ENCODE measurements around the gene FRMD3. TPM values are rescaled to one million over a fixed set of nuclear protein-coding genes. Genes with fewer than 3 reads are reported as not detected.
A peak's percentile ranks its signal among the peaks of the same experiment; 100 is the strongest.

The FRMD3 gene
- total RNA-seq, 1 experiment from 2014 or later = 3.9 TPM

- Histone ChIP-seq H3F3A (ENCODE audit: low read length, unreplicated experiment) (no peaks in the 10 kb centered on the region), H4K20me1 (ENCODE audit: low read length) (no peaks in the 10 kb centered on the region), H3K9ac (ENCODE audit: low read length) (no peak overlapping the region), H2AFZ (ENCODE audit: low read length) (no peak overlapping the region), H3K9me3 (ENCODE audit: low read length) (no peaks in the 10 kb centered on the region), H3K9me2 (replicated peaks; ENCODE audit: low read length) (no peaks in the 10 kb centered on the region), H3K4me1 (ENCODE audit: insufficient read depth, low read length) (peaks cover 13% of the 10 kb centered on the region), H3K36me3 (ENCODE audit: low read depth, low read length) (no peaks in the 10 kb centered on the region), H3K4me2 (ENCODE audit: low read length) (no peak overlapping the region), H3K79me2 (ENCODE audit: low read length) (no peaks in the 10 kb centered on the region), H3K27me3 (ENCODE audit: low read length) (no peaks in the 10 kb centered on the region), H3K4me3 (ENCODE audit: low read length) (no peak overlapping the region), H3K27ac (ENCODE audit: low read length) (no peak overlapping the region)
- no TSS peak for BruUV-seq (replicated peaks)
- intact Hi-C loops (cut with micrococcal nuclease) = no loop called here
- CTCF ChIA-PET = no interaction called here
- TF ChIP-seq CTCF (conservative IDR thresholded peaks at IDR 0.05; ENCODE audit: low read depth, low read length) (no peak), EZH2phosphoT487 (IDR thresholded peaks at IDR 0.05; ENCODE audit: borderline replicate concordance, low read length) (no peak), EZH2 (IDR thresholded peaks at IDR 0.05; ENCODE audit: low read length, unreplicated experiment) (no peak)
- ATAC-seq (no peak), DNase-seq (no peak)
- POLR2A ChIA-PET (ENCODE audit: unreplicated experiment) = no interaction called here
These were observed 23.4 kb downstream of the FRMD3 start for GRCh38 chr9:83514767-83515166.

GRCh38 chr9:83512621-83513020, 25.6 kb downstream of the FRMD3 start:
- no peak overlapping the region for H3K9ac ChIP-seq (ENCODE audit: low read length)
- H3K27ac ChIP-seq (ENCODE audit: low read length) = no peak overlapping the region
- no peaks in the 10 kb centered on the region for H3K9me2 ChIP-seq (replicated peaks; ENCODE audit: low read length)
- POLR2A ChIA-PET (ENCODE audit: unreplicated experiment) = no interaction called here
- H3K4me2 ChIP-seq (ENCODE audit: low read length) = no peak overlapping the region
- DNase-seq (no peak), ATAC-seq (no peak)
- no peaks in the 10 kb centered on the region for H3K36me3 ChIP-seq (ENCODE audit: low read depth, low read length)
- H3K4me3 ChIP-seq (ENCODE audit: low read length) = no peak overlapping the region
- no peaks in the 10 kb centered on the region for H4K20me1 ChIP-seq (ENCODE audit: low read length)
- no peaks in the 10 kb centered on the region for H3K79me2 ChIP-seq (ENCODE audit: low read length)
- no TSS peak for BruUV-seq (replicated peaks)
- CTCF ChIA-PET = no interaction called here
- H3K9me3 ChIP-seq (ENCODE audit: low read length) = no peaks in the 10 kb centered on the region
- intact Hi-C loops (cut with micrococcal nuclease) = no loop called here
- no peaks in the 10 kb centered on the region for H3K27me3 ChIP-seq (ENCODE audit: low read length)
- TF ChIP-seq EZH2 (IDR thresholded peaks at IDR 0.05; ENCODE audit: low read length, unreplicated experiment) = no peak
- no peak for TF ChIP-seq EZH2phosphoT487 (IDR thresholded peaks at IDR 0.05; ENCODE audit: borderline replicate concordance, low read length)
- no peak for TF ChIP-seq CTCF (conservative IDR thresholded peaks at IDR 0.05; ENCODE audit: low read depth, low read length)
- no peak overlapping the region for H2AFZ ChIP-seq (ENCODE audit: low read length)
- H3K4me1 ChIP-seq (ENCODE audit: insufficient read depth, low read length) = peaks cover 13% of the 10 kb centered on the region
- H3F3A ChIP-seq (ENCODE audit: low read length, unreplicated experiment) = no peaks in the 10 kb centered on the region

GRCh38 chr9:83511051-83511450, 27.1 kb downstream of the FRMD3 start:
- peak overlapping the region; percentile 60 for H3K27ac ChIP-seq (ENCODE audit: low read length)
- no peak overlapping the region for H2AFZ ChIP-seq (ENCODE audit: low read length)
- TF ChIP-seq CTCF (conservative IDR thresholded peaks at IDR 0.05; ENCODE audit: low read depth, low read length) (no peak), EZH2 (IDR thresholded peaks at IDR 0.05; ENCODE audit: low read length, unreplicated experiment) (no peak), EZH2phosphoT487 (IDR thresholded peaks at IDR 0.05; ENCODE audit: borderline replicate concordance, low read length) (no peak)
- DNase-seq = peak; percentile 79
- BruUV-seq (replicated peaks) = no TSS peak
- H3K4me3 ChIP-seq (ENCODE audit: low read length) = no peak overlapping the region
- H3F3A ChIP-seq (ENCODE audit: low read length, unreplicated experiment) = no peaks in the 10 kb centered on the region
- ATAC-seq = peak; percentile 100
- no peaks in the 10 kb centered on the region for H3K79me2 ChIP-seq (ENCODE audit: low read length)
- ChIA-PET CTCF (interaction anchor here (0.6 kb wide), 1 partner anchor 44 kb away, joined by 5 read pairs; no protein-coding TSS in a partner anchor), POLR2A (ENCODE audit: unreplicated experiment) (no interaction called here)
- no peak overlapping the region for H3K4me2 ChIP-seq (ENCODE audit: low read length)
- H3K9ac ChIP-seq (ENCODE audit: low read length) = no peak overlapping the region
- no peaks in the 10 kb centered on the region for H4K20me1 ChIP-seq (ENCODE audit: low read length)
- H3K9me2 ChIP-seq (replicated peaks; ENCODE audit: low read length) = no peaks in the 10 kb centered on the region
- intact Hi-C loops (cut with micrococcal nuclease) = loop anchor here (1.0 kb wide), 1 partner anchor 39 kb away; no protein-coding TSS in a partner anchor
- H3K27me3 ChIP-seq (ENCODE audit: low read length) = no peaks in the 10 kb centered on the region
- no peaks in the 10 kb centered on the region for H3K36me3 ChIP-seq (ENCODE audit: low read depth, low read length)
- no peaks in the 10 kb centered on the region for H3K9me3 ChIP-seq (ENCODE audit: low read length)
- peaks cover 13% of the 10 kb centered on the region for H3K4me1 ChIP-seq (ENCODE audit: insufficient read depth, low read length)
